Pulmonary artery endothelial cell (primary cell): ENCODE results near the gene HSD17B13. TPM values are rescaled to one million over a fixed set of nuclear protein-coding genes. Genes with fewer than 3 reads are reported as not detected.
"Not testable (repeated sequence)": the region's sequence is repeated elsewhere in the genome, so short reads cannot be mapped to it uniquely, and the experiment has no call there.

Source experiments
- DNase-seq: peaks from one replicate; pipeline ENCODE4 v3.0.0-alpha.2; 2011; ENCODE audit warnings: low read depth, low spot score
- total RNA-seq: library from RNA; depleted of rRNA; stranded (reverse); fragments of >200 nt; gene quantifications from 2 replicates; pipeline ENCODE4 v1.2.3, GENCODE V29; 2014

Gene HSD17B13
- total RNA-seq, 1 donor from 2014 or later, result 0.07 TPM

DNA sequence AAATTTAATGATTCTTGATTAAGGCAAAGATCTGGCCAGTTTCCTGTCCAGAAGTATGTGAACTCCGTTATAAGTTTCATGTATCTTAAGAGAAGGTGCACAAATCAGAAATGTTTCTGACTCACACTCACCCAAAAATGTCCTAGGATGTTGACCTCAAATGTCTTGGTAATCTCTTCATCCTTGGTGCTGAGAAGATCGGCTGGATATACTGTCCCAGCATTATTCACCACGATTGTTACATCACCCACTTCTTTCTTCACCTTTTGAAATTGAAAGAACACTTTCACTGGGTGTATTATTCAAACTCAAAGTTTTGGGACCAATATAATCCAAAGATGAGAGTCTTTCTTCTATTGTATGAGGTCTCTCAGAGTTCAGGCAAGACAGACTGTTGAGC is 5.7 kb downstream of the HSD17B13 start:
- DNase-seq, result no peak

DNA sequence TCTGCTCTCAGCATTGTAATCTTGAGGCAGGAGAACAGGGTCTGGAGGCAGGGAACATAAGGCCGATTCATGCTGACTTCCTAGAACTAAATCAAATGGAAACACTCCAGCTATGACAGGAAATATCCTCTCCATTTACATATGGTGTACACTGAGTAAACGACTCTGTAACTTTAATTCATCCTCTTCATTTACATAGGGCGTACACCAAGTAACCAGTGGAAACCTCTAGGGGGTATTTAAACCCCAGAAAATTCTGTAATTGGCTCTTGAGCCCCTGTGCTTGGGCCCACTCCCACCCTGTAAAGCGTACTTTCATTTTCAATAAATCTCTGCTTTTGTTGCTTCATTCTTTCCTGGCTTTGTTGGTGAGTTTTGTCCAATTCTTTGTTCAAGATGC is 7.7 kb downstream of the HSD17B13 start:
- not testable (repeated sequence) for DNase-seq

- DNase-seq, result no peak
Measured at GRCh38 chr4:87313756-87314155, 8.9 kb downstream of the HSD17B13 start.

- no peak for DNase-seq
Measured at GRCh38 chr4:87311684-87312083, 11.0 kb downstream of the HSD17B13 start.

DNA sequence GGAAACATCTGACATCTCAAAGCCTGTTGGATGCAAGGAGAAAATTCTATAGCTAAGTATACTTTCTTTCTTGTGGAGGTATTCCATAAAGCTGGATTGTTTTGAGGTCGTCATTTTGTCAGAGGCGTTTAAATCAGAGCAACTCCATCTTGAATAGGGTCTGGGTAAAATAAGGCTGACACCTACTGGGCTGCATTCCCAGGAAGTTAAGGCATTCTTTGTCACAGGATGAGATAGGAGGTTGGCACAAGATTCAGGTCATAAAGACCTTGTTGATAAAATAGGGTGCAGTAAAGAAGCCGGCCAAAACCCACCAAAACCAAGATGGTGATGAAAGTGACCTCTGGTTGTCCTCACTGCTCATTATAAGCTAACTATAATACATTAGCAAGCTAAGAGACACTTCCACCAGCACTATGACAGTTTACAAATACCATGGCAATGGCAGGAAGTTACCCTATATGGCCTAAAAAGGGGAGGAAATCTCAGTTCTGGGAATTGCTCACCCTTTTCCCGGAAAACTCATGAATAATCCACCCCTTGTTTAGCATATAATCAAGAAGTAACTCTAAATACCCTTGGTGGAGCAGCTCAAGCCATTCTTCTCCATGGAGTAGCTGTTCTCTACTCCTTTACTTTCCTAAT is 11.9 kb downstream of the HSD17B13 start:
- no peak for DNase-seq

DNA sequence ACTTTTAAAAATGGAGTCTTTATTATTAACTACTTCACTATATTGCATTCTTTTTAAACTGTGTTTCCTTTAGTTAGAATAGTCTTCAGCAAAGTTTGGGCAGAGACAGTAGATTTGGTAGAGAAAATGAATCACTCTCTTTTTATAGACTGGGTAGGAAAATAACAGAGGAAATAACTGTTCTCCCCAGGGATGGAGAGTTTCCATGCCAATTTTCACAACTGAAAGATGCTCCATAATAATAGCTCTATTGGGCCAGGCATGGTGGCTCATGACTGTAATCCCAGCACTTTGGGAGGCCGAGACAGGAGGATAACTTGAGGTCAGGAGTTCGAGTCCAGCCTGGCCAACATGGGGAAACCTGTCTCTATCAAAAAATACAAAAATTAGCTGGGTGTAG is 13.1 kb downstream of the HSD17B13 start:
- no peak for DNase-seq

GRCh38 chr4:87306056-87306455 is 16.6 kb downstream of the HSD17B13 start:
- DNase-seq, result no peak

GRCh38 chr4:87305562-87305961 is 17.1 kb downstream of the HSD17B13 start:
- DNase-seq, result no peak

DNA sequence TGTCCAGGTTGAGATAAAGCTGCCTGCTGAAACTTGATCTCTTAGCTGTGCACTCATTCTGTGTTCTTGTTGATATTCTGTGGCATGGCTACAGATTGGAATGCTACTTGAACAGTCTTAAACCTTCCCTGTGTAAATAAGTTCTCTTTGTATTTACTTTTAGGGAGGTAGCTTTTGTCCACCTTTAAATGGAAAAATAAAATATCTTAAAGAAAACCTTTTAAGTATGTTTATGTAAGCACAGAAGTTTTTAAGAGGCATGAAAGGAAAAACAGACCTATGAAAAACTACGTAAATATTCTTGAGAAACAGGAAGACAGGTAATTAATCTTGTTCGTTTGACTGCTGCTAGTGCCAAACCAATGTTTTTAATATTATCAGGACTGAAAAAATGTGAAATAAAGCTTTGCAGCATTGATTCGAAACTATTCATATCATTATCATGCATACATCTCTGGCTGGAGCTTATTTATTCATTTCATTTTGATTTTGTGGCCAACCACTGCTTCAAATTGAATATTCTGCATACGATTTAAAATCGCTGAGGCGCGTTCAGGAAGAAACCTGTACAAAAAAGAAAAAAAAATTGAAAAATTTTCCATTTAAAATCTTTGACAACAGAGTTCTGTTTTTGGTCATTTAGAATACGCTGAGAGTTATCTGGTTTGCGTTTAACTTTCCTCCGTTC is 17.8 kb downstream of the HSD17B13 start:
- DNase-seq, result no peak

DNA sequence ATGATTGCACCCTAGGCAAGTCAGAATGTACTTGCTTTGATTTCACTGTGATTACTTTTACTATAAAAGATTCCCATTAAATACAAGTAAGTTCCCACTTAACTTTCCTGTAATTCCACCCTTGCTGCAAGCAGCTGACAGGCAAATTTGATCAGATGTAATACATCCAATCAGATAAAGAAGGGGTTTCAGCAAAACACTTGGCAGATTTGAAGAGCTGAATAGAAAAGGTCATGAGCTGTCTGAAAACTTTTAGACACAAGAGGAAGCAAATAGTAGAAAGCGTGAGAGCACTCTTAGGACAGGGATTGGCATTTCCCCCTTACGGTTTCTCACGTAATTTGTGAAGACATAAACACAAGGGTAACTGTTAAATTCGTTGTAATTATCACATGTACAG is 22.8 kb downstream of the HSD17B13 start:
- no peak for DNase-seq

- DNase-seq, result no peak
Measured at GRCh38 chr4:87298362-87298761, 24.3 kb downstream of the HSD17B13 start.

- DNase-seq, result not testable (repeated sequence)
Measured at GRCh38 chr4:87294911-87295310, 27.8 kb downstream of the HSD17B13 start.

GRCh38 chr4:87293889-87294288 is 28.8 kb downstream of the HSD17B13 start:
- DNase-seq, result not testable (repeated sequence)

GRCh38 chr4:87286970-87287369 is 35.7 kb downstream of the HSD17B13 start:
- DNase-seq, result no peak

- not testable (repeated sequence) for DNase-seq
Measured at GRCh38 chr4:87284268-87284667, 38.4 kb downstream of the HSD17B13 start.

GRCh38 chr4:87283151-87283550 is 39.5 kb downstream of the HSD17B13 start:
- DNase-seq, result no peak

GRCh38 chr4:87281603-87282002 is 41.1 kb downstream of the HSD17B13 start:
- DNase-seq, result no peak

DNA sequence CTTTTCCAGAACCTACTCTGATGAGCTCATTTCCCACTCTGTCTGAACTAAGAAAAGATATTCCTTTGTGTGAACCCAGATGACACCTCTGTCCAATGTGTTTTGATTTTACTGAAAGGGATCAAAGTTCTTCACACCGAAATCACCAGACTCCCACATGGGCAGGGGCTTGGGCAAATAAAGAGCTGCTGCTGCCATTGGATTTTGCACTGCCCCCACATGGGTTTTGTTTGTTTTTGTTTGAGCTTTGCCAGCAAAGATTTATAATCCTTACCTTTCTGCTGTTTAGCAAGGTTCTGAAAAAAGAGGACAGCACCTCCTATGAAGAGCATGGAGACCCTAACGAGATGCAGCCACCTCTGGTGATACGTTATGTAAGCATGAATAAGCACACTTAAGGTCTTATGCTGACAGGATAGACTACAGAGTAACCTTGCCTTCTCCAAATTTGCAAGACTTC is 44.3 kb downstream of the HSD17B13 start:
- no peak for DNase-seq

- no peak for DNase-seq
Measured at GRCh38 chr4:87275311-87275710, 47.4 kb downstream of the HSD17B13 start.

- DNase-seq, result no peak
Measured at GRCh38 chr4:87274803-87275202, 47.9 kb downstream of the HSD17B13 start.

DNA sequence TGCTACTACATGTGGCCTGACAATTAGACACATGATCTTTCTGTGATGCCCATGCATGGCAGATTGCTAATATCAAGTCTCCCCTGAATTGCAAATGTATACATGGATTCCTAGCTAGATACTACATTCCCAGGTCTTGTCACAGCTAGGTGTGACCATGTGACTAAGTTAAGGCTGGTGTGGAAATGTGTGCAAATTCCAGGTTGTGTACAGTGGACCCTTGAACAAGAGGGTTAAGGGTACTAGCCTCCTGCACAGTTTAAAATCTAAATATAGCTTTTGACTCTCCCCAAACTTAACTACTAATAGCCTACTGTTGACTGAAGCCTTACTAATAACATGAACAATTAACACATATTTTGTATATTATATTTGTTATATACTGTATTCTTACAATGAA is 48.4 kb downstream of the HSD17B13 start:
- no peak for DNase-seq

DNA sequence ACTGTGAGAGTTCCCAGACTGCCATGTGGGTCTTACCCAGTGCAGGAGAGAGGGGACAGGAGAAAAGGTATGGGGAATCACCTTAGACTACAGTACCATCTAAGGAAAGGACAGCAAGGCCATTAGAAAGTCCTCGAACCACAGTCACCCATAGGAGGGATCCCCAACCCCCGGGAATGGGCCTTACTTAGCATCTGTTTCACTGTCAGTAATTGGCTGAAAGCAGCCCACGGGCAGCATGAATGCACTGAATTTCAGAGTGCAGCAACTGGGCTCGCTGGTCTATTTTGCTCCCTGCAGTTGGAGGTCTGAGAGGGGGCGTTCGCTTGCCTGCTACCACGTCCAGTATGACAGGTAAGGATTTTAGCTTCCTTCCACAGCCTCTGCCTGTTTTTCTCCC is 51.9 kb downstream of the HSD17B13 start:
- DNase-seq, result no peak

DNA sequence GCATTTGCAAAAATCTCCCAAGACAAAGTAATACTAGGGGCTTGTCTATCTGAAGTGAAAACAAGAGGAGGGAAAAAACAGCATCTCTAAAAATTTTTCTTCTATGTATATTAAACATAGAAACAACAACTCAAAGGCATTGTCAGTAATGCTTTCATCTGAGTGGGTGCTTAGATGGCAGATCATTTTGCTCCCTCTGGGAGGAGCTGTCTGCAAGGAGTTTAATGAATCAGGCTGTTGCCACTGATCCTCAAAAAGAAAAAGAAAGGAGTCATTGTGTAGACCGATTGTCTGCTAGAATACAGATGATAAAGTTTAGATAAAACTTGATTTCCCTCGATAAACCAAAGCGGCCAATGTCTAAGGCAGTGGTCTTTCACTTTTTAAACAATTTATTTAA is 52.5 kb downstream of the HSD17B13 start:
- DNase-seq, result no peak
